PFSK-1 (cell line): ENCODE results near the gene MANSC4.

Experiments
- FOXP2 ChIP-seq: optimal IDR thresholded peaks from 2 replicates; pipeline ENCODE3; 2011; ENCODE audit warnings: borderline replicate concordance, control low read depth, inconsistent platforms; ENCODE audit not compliant: insufficient read depth; ENCODE audit errors: extremely low read length, extremely low read depth
- POLR2AphosphoS5 ChIP-seq: IDR thresholded peaks from 2 replicates; pipeline ENCODE4 v1.6.1; 2012; ENCODE audit warnings: low read depth, mild to moderate bottlenecking, control low read depth, low read length, moderate library complexity
- SIN3A ChIP-seq: IDR thresholded peaks from 2 replicates; pipeline ENCODE4 v1.6.1; 2012; ENCODE audit warnings: mild to moderate bottlenecking, low read length, moderate library complexity, borderline replicate concordance; ENCODE audit not compliant: insufficient read depth
- TAF1 ChIP-seq: IDR thresholded peaks from 2 replicates; pipeline ENCODE4 v1.6.1; 2012; ENCODE audit warnings: low read length, control low read depth, borderline replicate concordance; ENCODE audit not compliant: insufficient read depth
- TF ChIP-seq, protein P1 (sequence below), 2 experiments: IDR thresholded peaks; 2 replicates each; pipeline versions ENCODE4 v1.6.1 to v1.8.0; 2011 to 2012; ENCODE audit warnings: low read depth in 2 of 2, low read length in 2 of 2, control low read depth in 1 of 2, inconsistent platforms in 1 of 2, mild to moderate bottlenecking in 1 of 2, moderate library complexity in 1 of 2; ENCODE audit not compliant: insufficient read depth in 1 of 2

MANSC4 gene

DNA sequence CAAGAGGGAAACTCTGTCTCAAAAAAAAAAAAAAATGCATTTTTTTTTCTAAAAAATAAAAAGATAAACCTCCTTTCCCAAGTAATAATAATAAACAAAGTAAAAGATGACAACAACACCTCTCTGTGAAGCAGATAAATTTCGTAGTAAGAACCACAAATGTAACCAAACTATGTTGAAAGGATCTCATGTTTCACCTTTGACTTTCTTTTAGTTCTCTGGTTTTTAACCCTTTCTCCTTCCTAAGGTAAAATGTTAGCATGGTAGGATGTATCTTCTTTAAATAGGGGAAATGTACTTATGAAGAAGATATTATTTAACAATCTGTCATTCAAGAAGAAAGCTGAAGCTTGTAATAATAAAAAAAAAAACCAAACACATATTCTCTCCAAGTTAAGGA is 1.8 kb downstream of the MANSC4 start:
- TF ChIP-seq FOXP2, result no peak
- TF ChIP-seq SIN3A, result no peak
- TF ChIP-seq, protein P1, sequence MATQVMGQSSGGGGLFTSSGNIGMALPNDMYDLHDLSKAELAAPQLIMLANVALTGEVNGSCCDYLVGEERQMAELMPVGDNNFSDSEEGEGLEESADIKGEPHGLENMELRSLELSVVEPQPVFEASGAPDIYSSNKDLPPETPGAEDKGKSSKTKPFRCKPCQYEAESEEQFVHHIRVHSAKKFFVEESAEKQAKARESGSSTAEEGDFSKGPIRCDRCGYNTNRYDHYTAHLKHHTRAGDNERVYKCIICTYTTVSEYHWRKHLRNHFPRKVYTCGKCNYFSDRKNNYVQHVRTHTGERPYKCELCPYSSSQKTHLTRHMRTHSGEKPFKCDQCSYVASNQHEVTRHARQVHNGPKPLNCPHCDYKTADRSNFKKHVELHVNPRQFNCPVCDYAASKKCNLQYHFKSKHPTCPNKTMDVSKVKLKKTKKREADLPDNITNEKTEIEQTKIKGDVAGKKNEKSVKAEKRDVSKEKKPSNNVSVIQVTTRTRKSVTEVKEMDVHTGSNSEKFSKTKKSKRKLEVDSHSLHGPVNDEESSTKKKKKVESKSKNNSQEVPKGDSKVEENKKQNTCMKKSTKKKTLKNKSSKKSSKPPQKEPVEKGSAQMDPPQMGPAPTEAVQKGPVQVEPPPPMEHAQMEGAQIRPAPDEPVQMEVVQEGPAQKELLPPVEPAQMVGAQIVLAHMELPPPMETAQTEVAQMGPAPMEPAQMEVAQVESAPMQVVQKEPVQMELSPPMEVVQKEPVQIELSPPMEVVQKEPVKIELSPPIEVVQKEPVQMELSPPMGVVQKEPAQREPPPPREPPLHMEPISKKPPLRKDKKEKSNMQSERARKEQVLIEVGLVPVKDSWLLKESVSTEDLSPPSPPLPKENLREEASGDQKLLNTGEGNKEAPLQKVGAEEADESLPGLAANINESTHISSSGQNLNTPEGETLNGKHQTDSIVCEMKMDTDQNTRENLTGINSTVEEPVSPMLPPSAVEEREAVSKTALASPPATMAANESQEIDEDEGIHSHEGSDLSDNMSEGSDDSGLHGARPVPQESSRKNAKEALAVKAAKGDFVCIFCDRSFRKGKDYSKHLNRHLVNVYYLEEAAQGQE (IDR thresholded peaks at IDR 0.05; ENCODE audit: insufficient read depth in 1 of 2, low read depth in 2 of 2, low read length in 2 of 2), result no peak
- TF ChIP-seq TAF1, result no peak
- no peak for TF ChIP-seq POLR2AphosphoS5

DNA sequence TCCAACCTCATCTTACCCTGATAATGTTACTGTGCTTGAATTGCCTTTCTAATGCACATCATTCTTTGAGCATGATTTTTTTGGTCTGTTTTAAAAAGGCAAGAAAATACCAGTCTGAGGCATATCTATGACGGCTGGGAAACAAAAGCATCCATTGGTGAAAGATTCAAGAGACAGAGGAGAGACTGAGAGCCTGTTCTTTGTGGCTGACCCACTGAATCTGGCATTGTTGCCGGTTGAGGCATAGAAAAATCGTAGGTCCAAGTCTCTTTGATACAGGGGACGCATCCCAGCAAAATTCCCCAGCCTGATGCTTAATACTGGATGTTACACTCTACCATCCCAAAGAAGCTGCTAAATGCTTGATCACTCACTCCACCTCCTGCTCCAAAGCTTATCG is 2.9 kb downstream of the MANSC4 start:
- TF ChIP-seq SIN3A (no peak), FOXP2 (no peak), TAF1 (no peak), POLR2AphosphoS5 (no peak)
- TF ChIP-seq, protein P1 (IDR thresholded peaks at IDR 0.05; ENCODE audit: insufficient read depth in 1 of 2, low read depth in 2 of 2, low read length in 2 of 2), result no peak

DNA sequence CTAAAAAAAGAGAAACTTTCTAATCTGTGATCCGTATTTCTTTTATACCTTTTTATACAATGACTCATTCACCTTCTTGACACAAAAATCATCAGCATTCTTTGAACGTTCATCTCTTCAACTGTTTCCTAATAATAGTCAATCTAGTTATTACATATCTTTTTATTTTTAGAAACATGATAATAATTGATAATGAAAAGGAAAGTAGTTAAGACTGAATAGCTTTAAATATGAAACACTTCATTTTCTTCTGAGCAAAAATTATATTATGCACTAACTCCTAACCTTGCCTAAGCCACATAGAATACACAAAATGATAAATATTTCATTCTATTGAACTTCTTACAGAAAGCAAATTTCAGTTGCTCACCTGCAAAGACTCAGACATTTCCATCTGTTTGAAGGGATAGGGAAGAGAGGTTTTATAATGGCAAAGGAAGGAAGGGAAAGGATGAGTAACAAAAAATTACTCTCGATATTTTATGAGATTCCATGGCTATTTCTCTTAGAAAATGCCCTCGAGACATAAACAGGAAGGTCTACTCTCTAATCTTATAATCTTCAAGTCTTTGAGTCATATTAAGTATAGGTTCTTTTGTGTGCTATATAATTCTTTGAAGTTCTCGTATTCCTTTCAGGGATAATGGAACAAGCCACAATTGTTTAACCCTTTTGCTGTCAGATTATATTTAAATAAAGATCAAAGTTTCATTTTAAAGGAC is 7.5 kb downstream of the MANSC4 start:
- TF ChIP-seq, protein P1 (IDR thresholded peaks at IDR 0.05; ENCODE audit: insufficient read depth in 1 of 2, low read depth in 2 of 2, low read length in 2 of 2), result no peak
- TF ChIP-seq TAF1, result no peak
- TF ChIP-seq SIN3A, result no peak
- TF ChIP-seq FOXP2, result no peak
- no peak for TF ChIP-seq POLR2AphosphoS5

DNA sequence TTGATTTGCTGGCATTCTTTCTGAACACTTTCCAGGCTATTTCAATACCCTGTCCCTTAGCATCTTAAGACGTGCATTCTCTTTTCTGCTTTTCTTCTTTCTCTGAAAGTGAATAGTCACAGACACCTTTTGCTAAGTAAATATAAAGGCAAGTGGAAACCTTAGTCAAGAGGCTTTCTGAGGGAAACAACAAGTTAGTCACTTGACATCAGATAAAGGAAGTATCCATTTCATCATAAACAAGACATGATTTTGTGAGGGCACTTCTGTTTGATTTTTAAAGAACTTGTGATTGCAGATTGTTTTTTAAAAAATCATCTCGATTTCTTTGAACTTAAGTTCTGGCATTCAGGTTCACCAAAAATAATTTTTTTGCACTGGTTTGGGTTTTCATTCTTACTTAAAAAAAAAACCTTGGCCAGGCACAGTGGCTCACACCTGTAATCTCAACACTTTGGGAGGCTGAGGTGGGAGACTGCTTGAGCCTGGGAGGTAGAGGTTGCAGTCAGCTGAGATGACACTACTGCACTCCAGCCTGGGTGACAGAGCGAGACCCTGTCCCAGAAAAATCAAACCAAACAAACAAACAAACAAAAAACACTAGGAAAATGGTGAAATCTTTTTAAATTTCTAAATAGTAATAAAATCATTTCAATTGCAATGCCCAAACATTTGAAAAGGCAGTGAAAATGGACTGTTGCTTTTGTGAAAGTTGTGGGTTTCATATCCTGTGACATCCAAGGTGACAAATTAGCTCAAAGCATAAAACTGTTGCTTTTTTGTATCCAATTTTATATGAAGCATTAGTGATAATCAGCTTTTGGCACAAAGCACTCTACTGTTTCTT is 8.3 kb downstream of the MANSC4 start:
- TF ChIP-seq TAF1, result no peak
- TF ChIP-seq FOXP2, result no peak
- no peak for TF ChIP-seq SIN3A
- TF ChIP-seq POLR2AphosphoS5, result no peak
- TF ChIP-seq, protein P1 (IDR thresholded peaks at IDR 0.05; ENCODE audit: insufficient read depth in 1 of 2, low read depth in 2 of 2, low read length in 2 of 2), result no peak
